HepG2 (cell line): ENCODE results near the gene PPM1M. TPM values are rescaled to one million over a fixed set of nuclear protein-coding genes. Genes with fewer than 3 reads are reported as not detected.

Source experiments
- ARID5B ChIP-seq: IDR thresholded peaks from 2 replicates; pipeline ENCODE4 v1.4.0; 2020; ENCODE audit warnings: mild to moderate bottlenecking, missing genetic modification reagents
- CREB3 ChIP-seq: sonication (generic); formaldehyde crosslinking; IDR thresholded peaks from 2 replicates; pipeline ENCODE4 v1.5.0; 2020; ENCODE audit warnings: missing genetic modification reagents
- CREM ChIP-seq, 2 experiments: sonication (generic) in 1 of 2; formaldehyde crosslinking in 1 of 2; IDR thresholded peaks; 2 replicates each; pipeline versions ENCODE4 v1.4.0 to v1.6.1; 2016 to 2020; ENCODE audit warnings: antibody characterized with exemption in 1 of 2, mild to moderate bottlenecking in 1 of 2, missing genetic modification reagents in 1 of 2
- MIXL1 ChIP-seq: IDR thresholded peaks from 2 replicates; pipeline ENCODE4 v1.6.1; 2016
- NBN ChIP-seq: fragments of 450-650 bp; conservative IDR thresholded peaks from 2 replicates; pipeline ENCODE4 v1.6.1; 2017
- NCOA5 ChIP-seq: sonication (generic); formaldehyde crosslinking; IDR thresholded peaks from 2 replicates; pipeline ENCODE4 v1.4.0; 2020; ENCODE audit warnings: missing genetic modification reagents
- NRL ChIP-seq: sonication (generic); formaldehyde crosslinking; IDR thresholded peaks from 2 replicates; pipeline ENCODE4 v1.5.0; 2020; ENCODE audit warnings: missing genetic modification reagents, mild to moderate bottlenecking, moderate library complexity, borderline replicate concordance
- RARA ChIP-seq: IDR thresholded peaks from 2 replicates; pipeline ENCODE4 v1.6.1; 2016; ENCODE audit warnings: missing genetic modification reagents, missing compliant biosample characterization
- RFX1 ChIP-seq: fragments of 450-650 bp; IDR thresholded peaks from 2 replicates; pipeline ENCODE4 v1.6.1; 2017
- SOX5 ChIP-seq: IDR thresholded peaks from 2 replicates; pipeline ENCODE4 v1.6.1; 2016; ENCODE audit warnings: borderline replicate concordance
- SP1 ChIP-seq, 2 experiments: fragments of 450-650 bp in 1 of 2; sonication (generic) in 1 of 2; formaldehyde crosslinking in 1 of 2; IDR thresholded peaks; 2 replicates each; pipeline versions ENCODE4 v1.4.0 to v1.6.1; 2016 to 2020; ENCODE audit warnings: missing genetic modification reagents in 1 of 2
- TAF1 ChIP-seq: sonication (generic); formaldehyde crosslinking; IDR thresholded peaks from 2 replicates; pipeline ENCODE4 v1.4.0; 2020; ENCODE audit warnings: missing genetic modification reagents
- TAF15 ChIP-seq: fragments of 200-400 bp; formaldehyde crosslinking; IDR thresholded peaks from one replicate; pipeline ENCODE4 v1.6.1; 2018; ENCODE audit warnings: mild to moderate bottlenecking, low read depth, low read length; ENCODE audit not compliant: poor library complexity, severe bottlenecking
- TBX3 ChIP-seq: fragments of 450-650 bp; IDR thresholded peaks from 2 replicates; pipeline ENCODE4 v1.6.1; 2017; ENCODE audit warnings: antibody characterized with exemption, mild to moderate bottlenecking, inconsistent platforms, borderline replicate concordance
- TCF12 ChIP-seq, 2 experiments: fragments of 450-650 bp in 1 of 2; sonication (generic) in 1 of 2; formaldehyde crosslinking in 1 of 2; IDR thresholded peaks; 2 replicates each; pipeline versions ENCODE4 v1.6.1 to v1.8.0; 2017 to 2022; ENCODE audit warnings: antibody characterized with exemption in 1 of 2, mild to moderate bottlenecking in 1 of 2, missing genetic modification reagents in 1 of 2, moderate library complexity in 1 of 2
- ZBTB38 ChIP-seq: sonication (generic); formaldehyde crosslinking; IDR thresholded peaks from 2 replicates; pipeline ENCODE4 v1.5.1; 2020; ENCODE audit warnings: mild to moderate bottlenecking, missing genetic modification reagents
- ZNF280D ChIP-seq: sonication (generic); formaldehyde crosslinking; IDR thresholded peaks from 2 replicates; pipeline ENCODE4 v1.5.1; 2020; ENCODE audit warnings: mild to moderate bottlenecking, missing genetic modification reagents
- ZNF513 ChIP-seq: sonication (generic); formaldehyde crosslinking; conservative IDR thresholded peaks from 2 replicates; pipeline ENCODE4 v1.5.0; 2020; ENCODE audit warnings: missing genetic modification reagents
- ZNF572 ChIP-seq: sonication (generic); formaldehyde crosslinking; IDR thresholded peaks from 2 replicates; pipeline ENCODE4 v1.5.1; 2020; ENCODE audit warnings: mild to moderate bottlenecking, missing genetic modification reagents
- ZNF607 ChIP-seq: sonication (generic); formaldehyde crosslinking; IDR thresholded peaks from 2 replicates; pipeline ENCODE4 v1.5.1; 2020; ENCODE audit warnings: missing genetic modification reagents, mild to moderate bottlenecking, borderline replicate concordance
- polyA plus RNA-seq, 8 experiments: library from polyadenylated mRNA; depleted of rRNA in 3 of 8; stranded (reverse) in 7 of 8; unstranded in 1 of 8; fragments of >200 nt; fragmentation: Illumina TruSeq in 4 of 8; extraction: Trizol in 4 of 8; gene quantifications; 2 replicates each; pipeline versions ENCODE4 v1.2.1 to v1.2.3, GENCODE V29; 2011 to 2016; ENCODE audit warnings: low read depth in 4 of 8, missing spikeins in 1 of 8, mixed read lengths in 1 of 8; ENCODE audit not compliant: insufficient read depth in 1 of 8
- total RNA-seq, 5 experiments: library from RNA; depleted of rRNA; stranded (reverse); fragments of >200 nt; fragmentation: Illumina TruSeq; extraction: Trizol; gene quantifications; 2 replicates each; pipeline ENCODE4 v1.2.3, GENCODE V29; 2016; ENCODE audit warnings: low read depth in 1 of 5

Gene PPM1M
- total and polyA plus RNA-seq, 2 of the 13 experiments (the other 11 are each of a cell fraction or from before 2014, with no cell fraction given): 2.5 to 5.9 TPM

GRCh38 chr3:52289747-52290595 lies 44.4 kb downstream of the PPM1M start (continued):
- TF ChIP-seq RARA (CRISPR knock-in tag) (peak; percentile 83), RFX1 (no peak), ZNF280D (CRISPR knock-in tag) (peak; percentile 26; the same call in 1 of the 2 replicates), CREM (IDR thresholded peaks at IDR 0.05) (peak; percentile 63; the same call in 1 of the 2 replicates), CREM (CRISPR knock-in tag; IDR thresholded peaks at IDR 0.05) (no peak), NRL (0 out of 2 replicates have a peak, but pooled peaks have one; percentile 23), ZNF572 (CRISPR knock-in tag) (no peak), ZBTB38 (CRISPR knock-in tag) (peak; percentile 10), TAF15 (no peak), TBX3 (peak; percentile 89), ZNF607 (CRISPR knock-in tag) (peak; percentile 24; the same call in 1 of the 2 replicates), NCOA5 (no peak), CREB3 (CRISPR knock-in tag) (no peak), NBN (no peak), TAF1 (CRISPR knock-in tag) (peak; percentile 92), SP1 (IDR thresholded peaks at IDR 0.05) (no peak), SP1 (CRISPR knock-in tag; IDR thresholded peaks at IDR 0.05) (peak; percentile 76), ARID5B (CRISPR knock-in tag) (peak; percentile 78), MIXL1 (peak; percentile 61), TCF12 (IDR thresholded peaks at IDR 0.05) (no peak), TCF12 (CRISPR knock-in tag; IDR thresholded peaks at IDR 0.05) (no peak), ZNF513 (CRISPR knock-in tag) (no peak), SOX5 (CRISPR knock-in tag) (peak; percentile 86)
